ENCODE data around the gene RABGAP1L.
"Not testable (repeated sequence)": the region's sequence is repeated elsewhere in the genome, so short reads cannot be mapped to it uniquely, and the experiment has no call there.

The RABGAP1L gene

DNA sequence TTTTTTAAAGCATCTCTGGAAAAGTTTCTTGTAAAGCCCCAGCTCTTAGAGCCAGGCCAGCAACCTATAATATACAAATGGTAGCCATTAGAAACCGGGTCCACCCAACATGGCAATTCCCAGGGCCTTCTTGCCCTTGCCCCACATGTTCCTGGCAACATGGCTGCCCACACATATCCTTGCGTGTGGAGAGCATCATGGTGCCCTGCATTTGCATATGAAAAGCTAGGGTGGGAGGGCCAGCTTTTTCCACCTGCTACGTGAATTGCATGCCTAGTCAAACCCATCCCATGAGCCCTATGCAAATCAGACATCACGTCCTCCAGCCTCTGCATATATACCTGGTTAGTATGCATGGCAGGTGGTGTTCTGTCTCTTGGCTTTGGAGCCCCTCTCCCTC, 88.2 kb downstream of the RABGAP1L start:
- DNase-seq, result no peak

DNA sequence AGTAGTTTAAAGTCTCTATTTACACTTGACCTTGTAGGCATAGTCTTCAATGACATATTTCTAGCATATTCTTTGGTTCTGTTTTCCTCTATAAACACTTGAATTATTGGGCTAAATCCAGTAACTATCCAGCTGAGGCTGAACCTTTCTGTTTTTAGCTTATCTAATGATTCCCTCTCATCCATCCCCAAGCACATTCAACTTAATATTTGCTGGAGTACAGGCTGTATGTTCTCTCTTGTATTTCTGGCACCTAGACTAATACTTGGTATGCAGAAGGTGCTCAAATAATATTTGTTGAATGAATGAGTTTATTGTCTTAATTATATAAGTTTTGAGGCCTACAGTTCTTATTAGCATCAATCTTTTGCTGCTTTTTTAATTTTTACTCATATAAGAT, 88.7 kb downstream of the RABGAP1L start:
- DNase-seq, result no peak

- not testable (repeated sequence) for DNase-seq
Measured at GRCh38 chr1:174256386-174256785, 97.1 kb downstream of the RABGAP1L start.

GRCh38 chr1:174258148-174258550, 98.8 kb downstream of the RABGAP1L start:
- peak in 1 of 2 experiments; percentile 36 for DNase-seq

DNA sequence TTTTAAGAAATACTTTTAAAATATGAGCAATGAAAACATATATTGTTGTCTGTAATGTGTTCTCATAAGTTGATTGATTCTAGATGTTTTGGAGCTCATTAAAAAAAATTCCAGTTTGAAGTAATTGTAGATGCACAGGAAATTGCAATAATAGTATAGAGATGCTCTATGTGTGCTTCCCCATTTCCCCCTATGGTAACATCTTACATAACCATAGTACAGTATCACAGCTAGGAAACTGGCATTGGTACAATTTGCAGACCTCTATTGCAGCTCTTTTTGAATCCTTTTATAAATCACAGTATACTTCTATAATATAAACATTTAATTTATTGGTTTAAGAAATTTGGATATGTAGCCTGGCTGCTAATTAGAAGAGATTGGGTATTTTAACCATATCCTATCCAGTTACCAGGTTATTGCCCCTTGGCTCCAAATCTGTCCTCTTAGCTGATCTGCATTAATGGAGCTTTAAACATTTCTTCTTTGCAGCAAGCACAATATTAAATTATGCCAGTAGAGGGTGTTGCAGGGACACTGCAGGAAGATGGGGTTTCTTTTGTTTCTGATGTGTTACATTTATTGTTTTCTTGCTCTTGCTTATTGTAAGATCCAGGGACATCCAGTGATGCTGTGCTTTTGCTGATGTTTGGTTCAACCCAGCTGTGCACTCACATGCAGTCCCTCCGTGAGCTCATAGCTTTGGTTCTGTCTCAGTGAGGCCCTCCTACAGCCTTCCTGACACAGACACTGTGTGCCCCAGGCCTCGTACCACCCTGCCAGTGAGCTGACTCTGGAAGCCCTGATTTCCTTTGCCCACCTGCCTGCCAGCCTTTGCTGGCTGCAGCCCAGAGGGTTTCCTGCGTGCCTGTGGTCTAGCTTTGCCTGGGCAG, 103.3 kb downstream of the RABGAP1L start:
- DNase-seq, result peak in 1 of 2 experiments; percentile 46

DNA sequence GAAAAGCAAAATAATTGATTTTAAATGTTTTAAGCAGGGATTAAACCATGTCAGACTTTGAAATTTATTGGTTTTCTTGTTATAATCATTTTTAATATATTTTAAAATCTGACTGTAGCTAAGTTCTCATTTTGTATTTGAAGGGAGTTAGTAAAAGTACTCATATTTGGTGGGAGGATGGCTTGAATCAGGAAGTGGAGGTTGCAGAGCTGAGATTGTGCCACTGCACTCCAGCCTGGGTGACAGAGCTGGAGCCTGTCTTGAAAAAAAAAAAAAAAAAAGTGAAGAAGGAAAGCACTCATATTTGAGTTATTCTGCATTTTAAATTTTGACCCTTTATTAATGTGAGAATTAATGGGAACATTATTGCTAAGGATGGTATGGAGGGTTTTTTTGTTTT, 106.0 kb downstream of the RABGAP1L start:
- no peak for DNase-seq

DNA sequence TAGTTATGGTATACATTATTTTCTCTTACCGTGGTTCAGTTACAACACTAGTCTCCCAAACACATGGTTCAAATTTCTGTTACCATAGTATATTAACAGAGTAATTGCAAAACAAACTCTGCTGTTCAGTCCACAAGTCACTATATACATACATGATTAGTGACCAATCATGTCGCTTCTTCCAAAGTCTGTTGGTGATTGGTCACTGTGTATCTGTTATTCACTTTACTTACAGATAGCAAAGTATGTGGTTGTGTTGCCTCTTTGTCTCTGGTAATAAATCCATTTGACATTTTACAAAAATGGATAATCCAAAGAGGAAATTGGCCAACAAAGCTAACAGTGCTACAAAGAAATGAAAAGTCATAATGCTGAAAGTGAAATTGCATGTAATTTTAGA, 107.2 kb downstream of the RABGAP1L start:
- DNase-seq, result no peak

DNA sequence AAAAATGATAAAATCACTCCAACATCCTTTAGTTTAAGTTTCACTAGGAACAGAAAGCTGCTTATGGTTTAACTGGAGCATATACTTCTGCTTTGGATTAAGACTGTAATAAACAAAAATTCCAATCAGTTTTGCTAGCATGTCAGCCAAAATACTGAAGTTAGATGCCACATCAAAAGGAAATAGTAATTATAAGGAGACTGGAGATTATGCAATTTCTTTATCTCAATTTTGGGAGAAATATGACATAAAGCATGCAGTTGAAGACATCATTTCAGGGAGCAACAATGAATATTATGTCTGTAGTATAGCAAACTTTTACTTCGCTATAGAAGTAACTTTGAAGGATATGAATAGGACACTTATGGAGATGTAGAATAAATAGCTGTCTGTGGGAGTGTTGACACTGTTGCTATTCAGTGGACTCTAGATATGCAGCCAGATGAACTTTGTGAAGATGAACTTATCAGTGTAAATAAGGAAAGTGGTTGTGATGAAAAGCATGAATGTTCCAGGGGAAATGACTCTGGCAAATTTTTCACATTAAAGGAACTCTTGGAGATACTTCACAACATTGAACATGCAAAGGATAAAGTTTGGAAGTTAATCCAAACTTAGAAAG, 107.8 kb downstream of the RABGAP1L start:
- no peak for DNase-seq

DNA sequence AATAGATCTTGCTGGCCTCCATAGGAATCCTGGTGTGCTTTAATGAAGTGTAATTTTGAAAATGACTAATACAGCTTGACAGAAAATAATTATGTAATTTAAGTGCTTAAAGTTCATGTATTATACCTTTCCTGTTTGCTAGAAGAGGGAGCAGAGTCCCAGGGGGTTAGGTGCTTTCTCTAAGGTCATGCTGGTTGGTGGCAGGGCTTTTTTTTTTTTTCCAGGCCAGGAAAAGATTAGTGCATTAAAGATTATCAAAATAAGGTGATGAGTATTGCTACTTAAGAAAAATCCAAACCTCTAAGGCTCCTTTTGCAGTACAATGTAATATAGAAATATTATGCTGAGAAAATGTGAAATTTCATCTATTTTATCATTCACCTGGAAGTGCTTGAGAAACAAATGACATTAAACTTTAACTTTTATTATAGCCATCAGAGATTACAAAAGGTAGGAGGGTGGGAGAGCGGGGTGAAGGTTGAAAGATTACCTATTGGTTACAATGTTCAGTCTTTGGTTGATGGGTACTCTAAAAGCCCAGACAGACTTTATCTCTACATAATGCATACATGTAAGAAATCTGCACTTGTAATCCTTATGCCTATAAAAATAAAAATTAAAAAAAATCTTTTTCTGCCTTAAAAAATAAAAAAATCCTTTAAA, 110.8 kb downstream of the RABGAP1L start:
- no peak for DNase-seq

DNA sequence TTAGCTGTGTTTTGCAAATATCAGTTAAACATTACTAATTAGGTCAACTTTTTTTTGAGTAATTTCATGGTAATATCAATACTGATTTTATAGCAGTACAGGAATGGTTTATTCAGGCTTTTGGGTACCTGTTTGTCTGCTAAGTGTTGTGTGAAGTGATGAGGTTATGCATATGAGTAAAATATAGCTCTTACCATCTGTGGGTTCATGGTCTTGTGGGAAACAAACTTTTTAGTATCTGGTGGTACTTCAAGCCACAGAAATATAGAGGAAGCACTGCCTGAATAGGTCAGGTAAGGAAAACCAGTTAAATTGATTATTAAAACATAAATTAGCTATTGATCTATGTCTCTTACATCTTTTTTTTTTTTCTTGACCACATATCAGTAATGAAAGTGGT, 113.9 kb downstream of the RABGAP1L start:
- no peak for DNase-seq

GRCh38 chr1:174273776-174274175, 114.5 kb downstream of the RABGAP1L start:
- no peak for DNase-seq

DNA sequence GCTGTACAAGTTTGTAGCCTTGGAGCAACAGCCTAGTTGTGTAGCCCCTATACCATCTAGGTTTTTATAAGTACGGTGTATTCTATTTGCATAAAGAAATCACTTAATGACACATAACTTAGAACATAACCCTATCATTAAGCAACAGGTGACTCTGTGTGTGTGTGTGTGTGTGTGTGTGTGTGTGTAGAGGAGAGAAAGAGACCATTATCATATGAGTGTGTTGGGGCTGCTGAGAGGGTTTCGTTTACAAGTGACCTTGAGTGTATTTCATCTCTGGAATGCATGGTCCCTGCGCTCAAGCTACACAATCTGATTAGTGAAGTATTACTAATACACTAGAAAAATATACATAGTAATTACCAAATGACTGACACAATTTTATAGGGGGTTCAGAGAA, 115.1 kb downstream of the RABGAP1L start:
- no peak for DNase-seq

- no peak for DNase-seq
Measured at GRCh38 chr1:174274884-174275283, 115.6 kb downstream of the RABGAP1L start.

- DNase-seq, result no peak
Measured at GRCh38 chr1:174276087-174276486, 116.8 kb downstream of the RABGAP1L start.

DNA sequence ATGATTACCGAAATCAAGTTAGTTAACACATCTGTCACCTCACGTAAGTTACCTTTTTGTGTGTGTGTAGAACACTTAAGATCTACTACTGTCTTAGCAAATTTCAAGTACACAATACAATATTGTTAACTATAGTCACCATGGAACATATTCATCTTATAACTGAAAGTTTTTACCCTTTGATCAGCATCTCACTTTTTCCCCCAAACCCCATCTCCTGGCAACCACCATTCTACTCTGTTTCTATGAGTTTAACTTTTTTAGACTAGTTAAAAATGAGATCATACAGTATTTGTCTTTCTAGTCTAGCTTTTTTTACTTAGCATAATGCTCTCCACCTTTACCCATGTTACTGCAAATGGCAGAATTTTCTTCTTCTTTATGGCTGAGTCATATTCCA, 124.7 kb downstream of the RABGAP1L start:
- no peak for DNase-seq

DNA sequence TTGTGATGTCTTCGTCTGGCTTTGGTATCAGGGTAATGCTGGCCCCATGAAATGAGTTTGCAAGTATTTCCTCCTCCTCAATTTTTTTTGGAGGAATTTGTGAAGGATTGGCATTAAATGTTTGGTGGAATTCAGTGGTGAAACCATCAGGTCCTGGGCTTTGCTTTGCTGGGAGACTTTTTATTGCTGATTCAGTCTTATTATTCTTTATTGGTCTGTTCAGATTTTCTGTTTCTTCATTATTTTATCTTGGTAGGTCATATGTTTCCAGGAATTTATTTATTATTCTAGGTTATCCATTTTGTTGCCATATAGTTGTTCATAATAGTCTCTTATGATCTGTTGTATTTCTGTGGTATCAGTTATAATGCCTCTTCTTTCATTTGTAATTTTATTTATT, 126.7 kb downstream of the RABGAP1L start:
- DNase-seq, result no peak

- DNase-seq, result no peak
Measured at GRCh38 chr1:174289644-174290310, 130.5 kb downstream of the RABGAP1L start.

- no peak for DNase-seq
Measured at GRCh38 chr1:174291059-174291458, 131.7 kb downstream of the RABGAP1L start.

GRCh38 chr1:174296309-174296708, 137.0 kb downstream of the RABGAP1L start:
- no peak for DNase-seq

DNA sequence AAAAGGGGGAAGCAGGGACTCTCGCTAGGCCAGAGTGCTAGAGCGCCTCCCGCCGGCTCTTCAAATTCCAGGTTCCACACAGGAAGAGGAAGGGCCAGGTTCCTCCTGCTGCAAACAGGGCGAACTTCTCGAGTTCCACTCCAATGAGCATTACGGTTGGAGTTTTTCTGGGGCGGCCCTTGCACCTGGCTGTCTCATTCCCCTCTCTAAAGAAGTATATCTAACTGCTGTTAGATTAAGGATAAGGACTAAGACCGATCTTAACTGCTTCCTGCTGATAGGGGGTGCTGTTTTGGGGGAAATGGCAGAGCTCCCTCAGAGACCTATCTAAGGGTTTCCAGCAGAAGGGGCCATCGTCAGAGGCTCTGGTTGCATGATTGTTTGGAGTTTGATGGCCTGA, 138.0 kb downstream of the RABGAP1L start:
- DNase-seq, result no peak

DNA sequence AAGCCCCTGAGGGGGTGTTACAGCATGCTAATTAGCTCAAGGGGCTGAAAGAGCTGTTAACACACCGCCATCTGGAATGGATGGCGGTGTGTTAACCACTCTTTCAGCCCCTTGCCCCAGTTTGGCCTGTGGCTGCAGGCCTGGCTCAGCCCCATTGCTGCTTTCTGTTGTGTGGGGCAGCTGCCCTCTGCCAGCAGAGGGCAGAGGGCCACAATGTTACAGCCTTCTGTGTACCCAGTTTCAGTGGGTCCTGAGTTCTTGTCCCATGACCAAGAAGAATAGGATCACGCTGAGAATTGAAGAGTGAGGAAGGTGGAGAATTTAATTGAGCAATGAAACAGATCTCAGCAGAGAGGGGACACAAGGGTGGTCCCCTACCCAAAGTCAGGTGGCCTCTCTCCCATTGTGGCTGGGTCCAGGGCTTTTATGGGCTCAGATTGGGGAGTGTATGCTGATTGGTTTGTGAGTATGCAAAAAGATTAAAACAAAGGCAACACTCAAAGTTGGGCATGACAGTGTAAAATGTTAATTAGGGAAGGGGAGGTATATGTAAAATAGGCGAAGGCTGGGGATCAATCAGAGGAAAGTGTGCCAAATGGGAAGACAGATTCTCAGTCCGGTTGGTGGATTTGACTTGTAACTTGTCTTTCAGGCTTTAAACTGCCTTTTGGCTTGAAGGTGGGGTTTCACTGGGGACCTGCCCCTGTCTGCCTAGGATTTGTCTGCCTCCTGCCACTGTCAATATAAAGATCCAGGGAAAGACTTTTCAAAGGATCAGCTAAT, 142.2 kb downstream of the RABGAP1L start:
- no peak for DNase-seq

- no peak for DNase-seq
Measured at GRCh38 chr1:174308604-174309003, 149.3 kb downstream of the RABGAP1L start.

- DNase-seq, result no peak
Measured at GRCh38 chr1:174309490-174309889, 150.2 kb downstream of the RABGAP1L start.
